GM12864 (cell line): Measurements from ENCODE around the gene FAM234B.
"Not testable (repeated sequence)": the region's sequence is repeated elsewhere in the genome, so short reads cannot be mapped to it uniquely, and the experiment has no call there.

Source experiments
- DNase-seq: peaks from one replicate; pipeline ENCODE4 v3.0.0-alpha.2; 2011; ENCODE audit warnings: low read depth
- H3K4me3 ChIP-seq: 2 replicates; pipeline ENCODE4 v1.5.1; 2011; ENCODE audit warnings: mild to moderate bottlenecking, low read depth, low read length, control low read depth
- CTCF ChIP-seq: IDR thresholded peaks from 2 replicates; pipeline ENCODE4 v1.5.1; 2011; ENCODE audit warnings: low read depth, mild to moderate bottlenecking, moderate library complexity, low read length, control low read depth, inconsistent platforms; ENCODE audit errors: missing control alignments

FAM234B gene

GRCh38 chr12:13080266-13080665 lies 36.1 kb downstream of the FAM234B start:
- no peak for DNase-seq
- H3K4me3 ChIP-seq, result no peak overlapping the region
- TF ChIP-seq CTCF, result no peak

- no peak overlapping the region for H3K4me3 ChIP-seq
- TF ChIP-seq CTCF, result no peak
Measured at GRCh38 chr12:13082861-13083260, 38.7 kb downstream of the FAM234B start.

GRCh38 chr12:13083638-13084037 lies 39.5 kb downstream of the FAM234B start:
- DNase-seq, result not testable (repeated sequence)

More at GRCh38 chr12:13082861-13083260, 38.7 kb downstream of the FAM234B start:
- no peak for DNase-seq

GRCh38 chr12:13084898-13085640 lies 40.9 kb downstream of the FAM234B start:
- no peak for DNase-seq
- no peak overlapping the region for H3K4me3 ChIP-seq
- TF ChIP-seq CTCF, result no peak

More at GRCh38 chr12:13083638-13084037, 39.5 kb downstream of the FAM234B start:
- H3K4me3 ChIP-seq, result not testable (repeated sequence)

- TF ChIP-seq CTCF, result no peak
- no peak overlapping the region for H3K4me3 ChIP-seq
- no peak for DNase-seq
Measured at GRCh38 chr12:13085968-13086686, 41.9 kb downstream of the FAM234B start.

- no peak for TF ChIP-seq CTCF
- H3K4me3 ChIP-seq, result no peak overlapping the region
- no peak for DNase-seq
Measured at GRCh38 chr12:13087766-13088165, 43.6 kb downstream of the FAM234B start.

- H3K4me3 ChIP-seq, result no peak overlapping the region
- no peak for DNase-seq
- no peak for TF ChIP-seq CTCF
Measured at GRCh38 chr12:13088496-13088895, 44.3 kb downstream of the FAM234B start.
